CD4-positive, alpha-beta memory T cell (primary cell): Measurements from ENCODE around the gene CDC20. TPM values are rescaled to one million over a fixed set of nuclear protein-coding genes. Genes with fewer than 3 reads are reported as not detected.

Source experiments
- CTCF ChIA-PET: fragments of 350-600 bp; sonication (Branson Sonifier 250); formaldehyde crosslinking; loops from one replicate; lab custom pipeline; 2021; ENCODE audit warnings: inconsistent platforms; ENCODE audit not compliant: partially characterized antibody; lab: Charles Lee
- POLR2A ChIA-PET: fragments of 350-600 bp; sonication (Branson Sonifier 250); formaldehyde crosslinking; loops from one replicate; lab custom pipeline; 2021; ENCODE audit not compliant: partially characterized antibody; lab: Charles Lee
- DNase-seq, 5 donors: peaks; one replicate each; pipeline versions ENCODE4 v3.0.0 to v3.0.0-alpha.2; 2020 to 2022; ENCODE audit warnings: mixed read lengths in 1 of 5
- H3K27ac ChIP-seq: one replicate; pipeline ENCODE4 v1.7.0; 2013; ENCODE audit warnings: low read depth, low read length
- H3K27me3 ChIP-seq: 2 replicates; pipeline ENCODE4 v1.7.0; 2013; ENCODE audit warnings: mild to moderate bottlenecking, low read length, moderate library complexity; ENCODE audit not compliant: insufficient read depth
- H3K36me3 ChIP-seq: 2 replicates; pipeline ENCODE4 v1.7.0; 2013; ENCODE audit warnings: mild to moderate bottlenecking, low read length, moderate library complexity; ENCODE audit not compliant: insufficient read depth
- H3K4me1 ChIP-seq: 2 replicates; pipeline ENCODE4 v1.7.0; 2013; ENCODE audit warnings: mild to moderate bottlenecking, low read length, moderate library complexity; ENCODE audit not compliant: insufficient read depth
- H3K4me3 ChIP-seq, 2 donors: one replicate each; pipeline ENCODE4 v1.7.0; 2013; ENCODE audit warnings: low read length in 2 of 2, mild to moderate bottlenecking in 1 of 2
- H3K9me3 ChIP-seq, 2 donors: one replicate each; pipeline ENCODE4 v1.7.0; 2013; ENCODE audit warnings: low read length in 2 of 2, control low read depth in 1 of 2; ENCODE audit not compliant: control insufficient read depth in 1 of 2
- H3K27ac Mint-ChIP-seq, 7 donors: one replicate each; pipeline ENCODE4 v1.8.0; 2020 to 2021; ENCODE audit warnings: mixed read lengths in 7 of 7, mild to moderate bottlenecking in 6 of 7, inconsistent platforms in 3 of 7, moderate library complexity in 3 of 7
- H3K27me3 Mint-ChIP-seq, 2 donors: one replicate each; pipeline ENCODE4 v1.8.0; 2020 to 2021; ENCODE audit warnings: mixed read lengths in 2 of 2
- H3K36me3 Mint-ChIP-seq, 2 donors: one replicate each; pipeline ENCODE4 v1.8.0; 2020 to 2021; ENCODE audit warnings: mixed read lengths in 2 of 2, inconsistent platforms in 1 of 2, mild to moderate bottlenecking in 1 of 2
- H3K4me1 Mint-ChIP-seq, 4 donors: one replicate each; pipeline ENCODE4 v1.8.0; 2020 to 2021; ENCODE audit warnings: mixed read lengths in 4 of 4, mild to moderate bottlenecking in 1 of 4
- H3K4me3 Mint-ChIP-seq, 8 donors: one replicate each; pipeline ENCODE4 v1.8.0; 2020 to 2021; ENCODE audit warnings: mixed read lengths in 8 of 8, mild to moderate bottlenecking in 7 of 8, moderate library complexity in 6 of 8, inconsistent platforms in 3 of 8
- H3K9me3 Mint-ChIP-seq, 8 donors: one replicate each; pipeline ENCODE4 v1.8.0; 2020 to 2021; ENCODE audit warnings: mixed read lengths in 8 of 8, mild to moderate bottlenecking in 5 of 8, inconsistent platforms in 3 of 8, moderate library complexity in 1 of 8
- intact Hi-C: fragments of 100-400 bp; cut with micrococcal nuclease; formaldehyde crosslinking; loops from one replicate; pipeline ENCODE4 v1.15.1; 2023
- polyA plus RNA-seq, 2 donors: library from polyadenylated mRNA; unstranded; fragments of 300-500 nt; fragmentation: Illumina TruSeq; gene quantifications; one replicate each; pipeline ENCODE4 v1.2.3, GENCODE V29; 2021
- total RNA-seq, 2 experiments: library from RNA; stranded (reverse); gene quantifications; one replicate each; pipeline ENCODE4 v1.2.3, GENCODE V29; 2021

The CDC20 gene
- total and polyA plus RNA-seq, 4 experiments from 2014 or later: 0.14 to 0.32 TPM; not detected in 2

- Mint-ChIP-seq H3K4me1 (no peaks in the 10 kb centered on the region), H3K9me3 (peaks cover 0 to 2% (median 0%) of the 10 kb centered on the region in 8 donors), H3K27me3 (peaks cover 1 to 2% of the 10 kb centered on the region in 2 donors), H3K27ac (no peak overlapping the region), H3K36me3 (no peaks in the 10 kb centered on the region), H3K4me3 (no peak overlapping the region)
- ChIA-PET POLR2A (no interaction called here), CTCF (no interaction called here)
- no peaks in the 10 kb centered on the region for H3K36me3 ChIP-seq
- no peak overlapping the region for H3K4me3 ChIP-seq
- no peaks in the 10 kb centered on the region for H3K27me3 ChIP-seq
- intact Hi-C loops: no loop called here
- H3K9me3 ChIP-seq: no peaks in the 10 kb centered on the region
- no peak overlapping the region for H3K27ac ChIP-seq
- H3K4me1 ChIP-seq: no peaks in the 10 kb centered on the region
- DNase-seq: no peak
These were observed 44.5 kb upstream of the CDC20 start for GRCh38 chr1:43314233-43314632.

- Mint-ChIP-seq H3K9me3 (no peaks in the 10 kb centered on the region), H3K27ac (peak overlapping the region in 1 of 7 donors; percentile 48), H3K27me3 (peaks cover 1 to 2% of the 10 kb centered on the region in 2 donors), H3K4me1 (no peaks in the 10 kb centered on the region), H3K36me3 (no peaks in the 10 kb centered on the region), H3K4me3 (no peak overlapping the region)
- ChIA-PET CTCF (no interaction called here), POLR2A (no interaction called here)
- intact Hi-C loops: no loop called here
- H3K36me3 ChIP-seq: no peaks in the 10 kb centered on the region
- H3K27ac ChIP-seq: no peak overlapping the region
- H3K4me3 ChIP-seq: no peak overlapping the region
- no peaks in the 10 kb centered on the region for H3K4me1 ChIP-seq
- no peaks in the 10 kb centered on the region for H3K9me3 ChIP-seq
- H3K27me3 ChIP-seq: no peaks in the 10 kb centered on the region
- no peak for DNase-seq
These were observed 43.3 kb upstream of the CDC20 start for GRCh38 chr1:43315481-43315880.

- Histone ChIP-seq H3K4me1 (no peaks in the 10 kb centered on the region), H3K27me3 (no peaks in the 10 kb centered on the region), H3K9me3 (no peaks in the 10 kb centered on the region), H3K36me3 (no peaks in the 10 kb centered on the region), H3K4me3 (no peak overlapping the region), H3K27ac (no peak overlapping the region)
- Mint-ChIP-seq H3K36me3 (no peaks in the 10 kb centered on the region), H3K27ac (peak overlapping the region in 2 of 7 donors; percentile 41 to 48), H3K27me3 (peaks cover 0 to 2% of the 10 kb centered on the region in 2 donors), H3K4me1 (no peaks in the 10 kb centered on the region), H3K4me3 (no peak overlapping the region), H3K9me3 (no peaks in the 10 kb centered on the region)
- intact Hi-C loops: no loop called here
- no peak for DNase-seq
- ChIA-PET CTCF (no interaction called here), POLR2A (no interaction called here)
These were observed 42.6 kb upstream of the CDC20 start for GRCh38 chr1:43315963-43316737.

- no peak for DNase-seq
- Histone ChIP-seq H3K27ac (no peak overlapping the region), H3K4me1 (no peaks in the 10 kb centered on the region), H3K4me3 (no peak overlapping the region), H3K9me3 (no peaks in the 10 kb centered on the region), H3K27me3 (no peaks in the 10 kb centered on the region), H3K36me3 (no peaks in the 10 kb centered on the region)
- ChIA-PET CTCF (interaction anchor here (0.6 kb wide), 1 partner anchor 24 kb away, joined by 3 read pairs; no protein-coding TSS in a partner anchor), POLR2A (no interaction called here)
- intact Hi-C loops: no loop called here
- no peaks in the 10 kb centered on the region for H3K27me3 Mint-ChIP-seq
- H3K27ac Mint-ChIP-seq: no peak overlapping the region
- H3K4me1 Mint-ChIP-seq: no peaks in the 10 kb centered on the region
- H3K4me3 Mint-ChIP-seq: no peak overlapping the region
- H3K9me3 Mint-ChIP-seq: no peaks in the 10 kb centered on the region
- H3K36me3 Mint-ChIP-seq: no peaks in the 10 kb centered on the region
These were observed 41.9 kb upstream of the CDC20 start for GRCh38 chr1:43316738-43317520.

GRCh38 chr1:43317817-43318471, 40.8 kb upstream of the CDC20 start:
- Mint-ChIP-seq H3K27me3 (no peaks in the 10 kb centered on the region), H3K36me3 (no peaks in the 10 kb centered on the region), H3K27ac (no peak overlapping the region), H3K9me3 (peaks cover 0 to under 1% (median 0%) of the 10 kb centered on the region in 8 donors), H3K4me3 (peak overlapping the region in 1 of 8 donors; percentile 46), H3K4me1 (no peaks in the 10 kb centered on the region)
- no peaks in the 10 kb centered on the region for H3K36me3 ChIP-seq
- POLR2A ChIA-PET: no interaction called here
- DNase-seq: no peak
- no peaks in the 10 kb centered on the region for H3K4me1 ChIP-seq
- CTCF ChIA-PET: no interaction called here
- intact Hi-C loops: no loop called here
- H3K9me3 ChIP-seq: no peaks in the 10 kb centered on the region
- no peak overlapping the region for H3K4me3 ChIP-seq
- no peaks in the 10 kb centered on the region for H3K27me3 ChIP-seq
- no peak overlapping the region for H3K27ac ChIP-seq

GRCh38 chr1:43318831-43319230, 40.0 kb upstream of the CDC20 start:
- Histone ChIP-seq H3K4me1 (no peaks in the 10 kb centered on the region), H3K4me3 (no peak overlapping the region), H3K27me3 (no peaks in the 10 kb centered on the region), H3K36me3 (no peaks in the 10 kb centered on the region), H3K27ac (no peak overlapping the region), H3K9me3 (no peaks in the 10 kb centered on the region)
- ChIA-PET POLR2A (no interaction called here), CTCF (no interaction called here)
- no peak overlapping the region for H3K27ac Mint-ChIP-seq
- H3K36me3 Mint-ChIP-seq: no peaks in the 10 kb centered on the region
- intact Hi-C loops: no loop called here
- peaks cover 0 to 2% (median 0%) of the 10 kb centered on the region in 8 donors for H3K9me3 Mint-ChIP-seq
- no peaks in the 10 kb centered on the region for H3K4me1 Mint-ChIP-seq
- DNase-seq: no peak
- H3K27me3 Mint-ChIP-seq: no peaks in the 10 kb centered on the region
- no peak overlapping the region for H3K4me3 Mint-ChIP-seq

- no peaks in the 10 kb centered on the region for H3K27me3 ChIP-seq
- POLR2A ChIA-PET: no interaction called here
- no peaks in the 10 kb centered on the region for H3K4me1 Mint-ChIP-seq
These were observed 39.5 kb upstream of the CDC20 start for GRCh38 chr1:43319288-43319687.

More at GRCh38 chr1:43319288-43319687, 39.5 kb upstream of the CDC20 start:
- Mint-ChIP-seq H3K36me3 (no peaks in the 10 kb centered on the region), H3K27ac (no peak overlapping the region), H3K27me3 (no peaks in the 10 kb centered on the region), H3K4me3 (no peak overlapping the region), H3K9me3 (peaks cover 0 to 5% (median 2%) of the 10 kb centered on the region in 8 donors)
- H3K4me1 ChIP-seq: no peaks in the 10 kb centered on the region
- DNase-seq: no peak
- CTCF ChIA-PET: no interaction called here
- H3K9me3 ChIP-seq: no peaks in the 10 kb centered on the region
- intact Hi-C loops: no loop called here
- no peak overlapping the region for H3K27ac ChIP-seq
- no peaks in the 10 kb centered on the region for H3K36me3 ChIP-seq
- H3K4me3 ChIP-seq: no peak overlapping the region
